PC-3 (cell line): ENCODE measurements around the gene SH3BP4.

Experiments used
- CTCF ChIP-seq: fragments of 300-600 bp; sonication (generic); conservative IDR thresholded peaks from 2 replicates; pipeline ENCODE4 v1.5.1; 2017; ENCODE audit warnings: antibody characterized with exemption, low read depth, mild to moderate bottlenecking, low read length
- EZH2 ChIP-seq: fragments of 300-600 bp; sonication (generic); IDR thresholded peaks from one replicate; pipeline ENCODE4 v1.6.1; 2017; ENCODE audit warnings: antibody characterized with exemption, mild to moderate bottlenecking, low read length; ENCODE audit not compliant: unreplicated experiment

- TF ChIP-seq CTCF (no peak), EZH2 (no peak)
Observed at GRCh38 chr2:235028646-235029045, 76.8 kb downstream of the SH3BP4 start.
